Hepatocyte (in vitro differentiated cells): Measurements from ENCODE around the gene C16orf54.
A peak's percentile ranks its signal among the peaks of the same experiment; 100 is the strongest.
"Not testable (repeated sequence)": the region's sequence is repeated elsewhere in the genome, so short reads cannot be mapped to it uniquely, and the experiment has no call there.

Experiments used
- CTCF ChIP-seq: fragments of 200-600 bp; sonication (generic); IDR thresholded peaks from 2 replicates; pipeline ENCODE4 v1.5.1; 2016; ENCODE audit warnings: antibody characterized with exemption, mild to moderate bottlenecking; ENCODE audit not compliant: poor library complexity
- EZH2 ChIP-seq: fragments of 200-600 bp; sonication (generic); IDR thresholded peaks from 2 replicates; pipeline ENCODE4 v1.6.1; 2016; ENCODE audit warnings: antibody characterized with exemption, mild to moderate bottlenecking, borderline replicate concordance
- EZH2phosphoT487 ChIP-seq: fragments of 200-600 bp; sonication (generic); IDR thresholded peaks from one replicate; pipeline ENCODE4 v1.6.1; 2018; ENCODE audit warnings: antibody characterized with exemption, mild to moderate bottlenecking, low read depth, moderate library complexity; ENCODE audit not compliant: unreplicated experiment, severe bottlenecking

GRCh38 chr16:29721167-29721879 is 24.5 kb downstream of the C16orf54 start:
- peak; percentile 61 for TF ChIP-seq CTCF
- not testable (repeated sequence) for TF ChIP-seq EZH2, EZH2phosphoT487
